Mesodermal cell (in vitro differentiated cells): Measurements from ENCODE around the gene SYNPO.

Experiments used
- H3K27ac ChIP-seq: 2 replicates; pipeline ENCODE4 v1.7.0; 2013; ENCODE audit warnings: mild to moderate bottlenecking, low read depth, low read length, moderate library complexity; ENCODE audit not compliant: severe bottlenecking
- H3K36me3 ChIP-seq: 2 replicates; pipeline ENCODE4 v1.7.1; 2013; ENCODE audit warnings: mild to moderate bottlenecking, low read length, moderate library complexity; ENCODE audit not compliant: control insufficient read depth, insufficient read depth
- H3K4me1 ChIP-seq: one replicate; pipeline ENCODE4 v1.7.1; 2013; ENCODE audit warnings: mild to moderate bottlenecking, low read length; ENCODE audit not compliant: insufficient read depth, control insufficient read depth, poor library complexity, severe bottlenecking
- H3K4me3 ChIP-seq: 2 replicates; pipeline ENCODE4 v1.7.0; 2013; ENCODE audit warnings: low read length, control low read depth, mild to moderate bottlenecking; ENCODE audit not compliant: insufficient read depth, poor library complexity, severe bottlenecking; ENCODE audit errors: extremely low read depth
- H3K9me3 ChIP-seq: 2 replicates; pipeline ENCODE4 v1.7.1; 2013; ENCODE audit warnings: mild to moderate bottlenecking, low read length, moderate library complexity; ENCODE audit not compliant: control insufficient read depth
- WGBS, 2 experiments: methylation state at CpG; one replicate each; pipeline ENCODE4 v1.1.5; 2013; ENCODE audit warnings: missing lambda C conversion rate in 2 of 2; ENCODE audit not compliant: insufficient coverage in 2 of 2; 5-methylcytosine and 5-hydroxymethylcytosine counted together

SYNPO gene

DNA sequence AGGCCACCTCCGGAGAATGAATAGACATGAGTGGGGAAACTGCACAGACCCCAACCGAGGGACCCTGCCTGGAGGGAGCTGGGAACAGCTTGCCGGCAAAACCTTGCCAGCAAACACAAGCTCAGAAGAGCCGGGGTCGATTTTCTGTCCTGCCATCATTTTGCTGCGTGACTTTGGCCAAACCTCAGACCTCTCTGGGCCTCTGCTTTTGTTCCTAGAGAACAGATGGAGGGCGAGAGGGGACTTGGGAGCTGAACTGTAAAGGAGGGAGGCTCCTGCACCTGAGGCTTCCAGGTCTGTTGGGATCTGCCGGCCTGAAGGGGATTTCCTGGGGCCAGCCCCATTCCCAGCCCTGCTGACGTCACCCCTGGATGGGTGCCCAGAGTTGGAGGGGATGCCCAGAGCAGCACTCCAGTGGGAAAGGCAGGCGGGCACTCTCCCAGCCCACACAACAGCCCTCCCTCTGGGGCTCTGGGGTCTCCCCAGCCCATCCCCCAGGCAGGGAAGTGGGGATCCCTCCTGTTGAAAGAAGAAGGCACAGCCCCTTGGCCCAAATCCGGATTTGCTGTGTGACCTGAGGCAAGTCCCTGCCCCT lies 40.4 kb upstream of the SYNPO start:
- H3K4me1 ChIP-seq, result peaks cover 27% of the 10 kb centered on the region
- no peak overlapping the region for H3K27ac ChIP-seq
- no peaks in the 10 kb centered on the region for H3K9me3 ChIP-seq
- 80 to 84% methylated on average over 8 to 9 of the region's 11 CpGs for WGBS, 2 experiments
- no peaks in the 10 kb centered on the region for H3K36me3 ChIP-seq
- H3K4me3 ChIP-seq, result no peak overlapping the region

DNA sequence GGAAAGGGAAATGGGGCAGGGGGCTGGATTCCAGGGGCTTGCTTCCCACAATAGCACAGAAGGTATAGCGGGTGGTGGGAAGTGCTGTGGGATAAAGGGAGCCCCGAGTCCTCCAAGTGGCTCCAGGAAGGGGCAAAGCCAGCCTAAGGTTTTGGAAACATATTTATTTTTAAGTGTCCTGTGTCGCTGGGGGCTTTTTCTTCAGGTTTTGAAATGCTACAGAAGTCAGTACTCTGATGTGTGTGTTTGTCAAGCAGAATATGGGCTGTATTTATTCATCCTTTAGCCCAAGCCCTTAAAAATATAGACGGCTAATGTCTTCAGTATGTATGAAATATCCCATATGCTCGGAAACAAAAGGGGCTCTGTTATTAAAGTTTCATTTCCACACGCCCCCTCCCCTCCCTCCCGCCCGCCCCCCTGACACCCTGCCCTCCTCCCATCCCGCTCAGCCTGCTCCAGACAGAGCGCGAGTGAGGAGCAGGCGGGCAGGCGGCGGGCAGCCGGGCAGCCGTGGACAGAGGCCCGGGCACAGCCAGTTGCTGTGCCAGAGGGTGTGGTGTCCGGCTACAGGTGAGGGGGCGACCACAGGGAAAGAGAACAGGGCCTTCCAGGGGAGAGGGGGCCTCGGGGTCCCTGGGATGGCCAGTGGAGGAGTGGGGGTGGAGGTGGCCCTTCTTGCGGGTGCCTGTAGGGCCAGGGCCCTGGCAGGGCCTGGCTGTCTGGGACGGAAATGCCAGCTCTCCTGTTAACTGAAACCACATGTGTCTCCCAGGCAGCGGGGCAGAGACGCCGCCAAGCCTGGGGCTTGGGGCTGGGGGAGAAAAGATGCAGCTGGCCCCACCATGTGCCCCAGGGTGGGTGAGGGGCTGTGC lies 39.6 kb upstream of the SYNPO start:
- no peak overlapping the region for H3K27ac ChIP-seq
- no peaks in the 10 kb centered on the region for H3K9me3 ChIP-seq
- H3K36me3 ChIP-seq, result no peaks in the 10 kb centered on the region
- H3K4me3 ChIP-seq, result no peak overlapping the region
- peaks cover 22% of the 10 kb centered on the region for H3K4me1 ChIP-seq
- WGBS, 2 experiments, result 96 to 98% methylated on average over 8 to 11 of the region's 25 CpGs

DNA sequence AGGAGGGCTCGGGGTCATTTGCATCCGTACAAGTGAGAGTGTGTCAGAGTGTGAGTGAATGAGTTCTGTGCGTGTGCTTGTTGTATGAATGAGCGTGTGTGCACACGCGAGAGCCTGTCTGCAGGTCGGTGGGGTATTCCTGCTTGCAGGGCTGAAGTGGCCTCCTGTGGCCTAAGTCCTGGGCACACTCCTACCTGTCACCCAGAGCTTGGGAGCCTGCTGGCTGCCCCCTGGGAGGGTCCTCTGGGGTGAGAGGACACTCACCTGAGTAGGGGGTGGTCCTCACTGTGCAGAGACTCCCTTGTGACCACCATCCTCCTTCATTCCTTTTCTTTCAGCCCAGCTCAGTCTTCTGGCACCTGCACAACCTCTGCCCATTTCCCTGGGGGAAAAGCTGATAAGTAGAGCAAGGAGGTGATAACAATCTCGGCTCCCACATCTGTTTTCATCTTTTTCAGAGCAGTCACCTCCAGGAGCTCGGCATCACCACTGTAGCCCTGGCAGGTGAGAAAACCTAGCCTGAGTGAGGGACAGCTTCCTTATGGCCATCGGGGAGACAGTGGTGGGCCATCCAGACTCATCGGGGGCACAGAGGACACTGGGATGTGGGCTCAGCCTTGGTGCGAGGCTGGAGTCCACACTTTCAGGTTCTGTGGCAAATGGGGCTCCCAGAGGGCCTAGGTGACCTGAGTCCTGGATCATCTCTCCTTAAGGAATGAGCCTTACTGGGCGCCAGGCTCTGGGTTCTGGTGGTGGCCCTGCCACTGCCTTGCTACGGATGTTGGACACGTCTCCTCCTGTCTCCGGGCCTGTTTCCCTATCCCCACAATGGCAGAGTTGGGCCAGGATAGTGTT lies 38.7 kb upstream of the SYNPO start:
- Histone ChIP-seq H3K4me3 (no peak overlapping the region), H3K36me3 (no peaks in the 10 kb centered on the region), H3K9me3 (no peaks in the 10 kb centered on the region), H3K4me1 (peaks cover 16% of the 10 kb centered on the region), H3K27ac (no peak overlapping the region)
- 96 to 98% methylated on average over 7 to 9 of the region's 16 CpGs for WGBS, 2 experiments

DNA sequence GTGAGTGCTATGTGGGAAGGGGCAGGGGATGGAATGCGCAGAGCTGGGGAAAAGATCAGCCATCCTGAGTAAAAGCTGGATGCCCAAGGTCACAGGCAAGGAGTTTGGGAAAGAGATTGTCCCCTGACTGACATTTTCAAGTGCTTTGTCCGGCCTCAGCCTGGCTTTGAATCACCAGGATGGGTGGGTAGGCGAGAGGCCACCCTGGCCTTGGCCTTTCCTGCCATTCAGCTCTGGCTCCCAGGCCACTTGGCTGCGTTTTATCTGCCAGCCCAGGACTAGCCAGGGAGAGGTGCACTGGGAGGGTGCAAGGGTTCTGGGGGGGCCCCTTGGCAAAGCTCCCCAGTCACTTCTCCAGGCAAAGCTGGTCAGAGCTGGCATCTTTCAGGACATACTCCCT lies 37.4 kb upstream of the SYNPO start:
- H3K36me3 ChIP-seq, result no peaks in the 10 kb centered on the region
- H3K27ac ChIP-seq, result no peak overlapping the region
- H3K4me1 ChIP-seq, result peaks cover 9% of the 10 kb centered on the region
- 92 to 94% methylated on average over 3 of the region's 4 CpGs for whole genome bisulfite sequencing, 2 experiments
- H3K9me3 ChIP-seq, result no peaks in the 10 kb centered on the region
- no peak overlapping the region for H3K4me3 ChIP-seq

DNA sequence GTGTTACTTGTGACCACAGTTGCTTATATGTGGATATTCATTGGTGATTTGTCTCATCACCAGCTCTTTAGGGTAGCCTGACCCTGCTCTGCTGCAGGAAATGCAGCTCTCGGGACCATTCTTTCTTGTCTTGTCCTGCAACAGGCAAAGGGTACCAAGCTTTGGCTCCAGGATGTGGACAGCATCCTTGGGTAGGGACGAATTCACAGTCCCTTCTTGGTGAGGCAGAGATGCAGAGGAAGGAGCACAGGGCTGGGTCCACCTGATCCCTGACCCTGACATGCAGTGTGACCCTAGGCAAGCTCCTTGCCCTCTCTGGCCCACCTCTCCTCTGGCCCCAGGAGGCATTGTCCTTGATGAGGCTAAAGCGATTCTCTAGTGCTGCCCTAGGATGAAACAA lies 37.0 kb upstream of the SYNPO start:
- no peak overlapping the region for H3K4me3 ChIP-seq
- peaks cover 9% of the 10 kb centered on the region for H3K4me1 ChIP-seq
- no peaks in the 10 kb centered on the region for H3K9me3 ChIP-seq
- H3K27ac ChIP-seq, result no peak overlapping the region
- no peaks in the 10 kb centered on the region for H3K36me3 ChIP-seq
- 95 to 96% methylated on average over 3 of the region's 3 CpGs for WGBS, 2 experiments

DNA sequence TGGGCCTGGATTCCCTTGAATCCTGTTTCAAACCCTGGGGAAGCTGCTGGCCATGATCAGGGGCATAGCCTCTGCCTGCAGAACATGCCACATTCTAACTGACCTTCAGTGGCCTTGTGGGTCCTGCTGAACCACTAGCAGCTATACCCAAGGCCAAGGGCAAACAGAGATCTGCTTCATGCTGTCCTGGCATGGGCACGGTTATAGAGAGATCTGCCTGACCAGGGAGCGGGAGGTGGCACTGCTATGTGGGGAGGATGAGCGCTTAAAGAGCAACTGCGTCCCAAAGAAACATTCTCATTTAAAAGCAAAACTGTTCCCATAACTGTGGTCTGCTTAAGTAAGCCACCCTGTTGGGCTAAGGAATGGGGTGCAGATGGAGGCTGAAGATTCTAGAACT lies 36.5 kb upstream of the SYNPO start:
- 100% methylated on average over 2 of the region's 4 CpGs; no CpG with 5 or more reads in 1 of the 2 experiments for WGBS, 2 experiments
- peaks cover 9% of the 10 kb centered on the region for H3K4me1 ChIP-seq
- H3K36me3 ChIP-seq, result no peaks in the 10 kb centered on the region
- H3K4me3 ChIP-seq, result no peak overlapping the region
- no peaks in the 10 kb centered on the region for H3K9me3 ChIP-seq
- H3K27ac ChIP-seq, result no peak overlapping the region

DNA sequence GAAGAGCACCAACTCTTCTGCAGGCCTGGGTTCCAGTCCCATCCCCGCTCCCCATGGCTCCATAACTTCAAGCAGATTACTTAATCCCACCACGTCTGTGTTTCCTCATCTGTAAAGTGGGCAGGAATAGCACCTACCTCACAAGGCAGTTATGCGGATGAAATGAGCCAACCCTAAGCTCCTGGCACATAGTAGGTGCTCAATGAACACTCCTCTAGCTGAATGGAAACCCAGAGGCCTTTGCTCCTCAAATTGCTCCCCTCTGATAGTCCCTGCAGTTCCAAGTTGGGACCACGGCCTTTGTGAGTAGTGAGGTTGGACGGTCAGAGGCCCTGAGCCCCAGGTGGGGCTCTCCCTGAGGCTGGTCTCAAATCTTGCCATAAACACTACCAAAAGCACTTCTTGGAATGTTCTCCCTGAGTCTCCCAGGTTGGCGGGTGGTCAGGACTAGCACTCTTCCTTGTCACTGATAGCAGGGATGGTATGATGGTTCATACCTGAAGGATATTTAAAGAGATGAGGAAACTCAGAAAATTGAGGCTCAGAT lies 35.5 kb upstream of the SYNPO start:
- Histone ChIP-seq H3K27ac (no peak overlapping the region), H3K9me3 (no peaks in the 10 kb centered on the region), H3K4me1 (peaks cover 9% of the 10 kb centered on the region), H3K36me3 (no peaks in the 10 kb centered on the region), H3K4me3 (no peak overlapping the region)
- 90 to 96% methylated on average over 2 to 3 of the region's 6 CpGs for WGBS, 2 experiments

DNA sequence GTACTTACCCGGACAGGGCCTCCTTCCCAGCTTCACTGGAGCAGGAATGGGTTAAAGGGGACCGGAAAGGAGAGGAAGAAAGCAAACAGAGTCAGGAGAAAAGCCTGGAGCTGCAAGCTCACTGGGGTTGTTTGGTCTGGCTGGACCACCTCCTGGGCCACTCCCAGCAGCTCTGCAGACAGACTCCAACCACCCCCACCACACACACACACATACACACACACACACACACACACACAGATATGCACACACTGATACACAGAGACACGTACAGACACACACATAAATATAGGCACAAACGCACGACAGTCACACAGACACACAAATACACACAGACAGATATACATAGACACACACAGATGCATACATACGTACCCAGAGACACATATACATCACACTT lies 34.9 kb upstream of the SYNPO start:
- no peaks in the 10 kb centered on the region for H3K36me3 ChIP-seq
- no peak overlapping the region for H3K27ac ChIP-seq
- peaks cover 9% of the 10 kb centered on the region for H3K4me1 ChIP-seq
- 60 to 85% methylated on average over 5 to 6 of the region's 6 CpGs for WGBS, 2 experiments
- H3K4me3 ChIP-seq, result no peak overlapping the region
- H3K9me3 ChIP-seq, result no peaks in the 10 kb centered on the region

DNA sequence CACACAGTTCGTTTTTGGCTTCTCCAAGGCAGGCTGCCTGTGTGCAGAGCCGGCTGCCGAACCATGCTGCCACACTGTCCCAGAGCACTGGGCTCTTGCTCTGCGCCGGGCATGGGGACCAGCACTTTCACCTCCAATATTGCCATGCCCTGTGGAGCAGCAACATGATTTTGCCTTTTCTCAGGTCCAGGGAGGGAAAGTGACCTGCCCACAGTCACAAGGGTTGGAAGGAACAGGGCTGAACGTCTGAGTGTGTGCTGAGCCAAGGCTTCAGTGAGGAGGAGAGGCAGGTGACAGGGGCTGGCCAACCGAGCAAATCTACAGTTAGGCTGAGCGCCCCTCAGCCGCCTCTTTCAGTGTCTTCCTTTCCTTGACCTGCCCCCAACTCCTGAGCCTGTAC lies 34.0 kb upstream of the SYNPO start:
- no peaks in the 10 kb centered on the region for H3K36me3 ChIP-seq
- no peak overlapping the region for H3K27ac ChIP-seq
- peaks cover 9% of the 10 kb centered on the region for H3K4me1 ChIP-seq
- 77 to 80% methylated on average over 7 to 9 of the region's 9 CpGs for WGBS, 2 experiments
- H3K9me3 ChIP-seq, result no peaks in the 10 kb centered on the region
- H3K4me3 ChIP-seq, result no peak overlapping the region

DNA sequence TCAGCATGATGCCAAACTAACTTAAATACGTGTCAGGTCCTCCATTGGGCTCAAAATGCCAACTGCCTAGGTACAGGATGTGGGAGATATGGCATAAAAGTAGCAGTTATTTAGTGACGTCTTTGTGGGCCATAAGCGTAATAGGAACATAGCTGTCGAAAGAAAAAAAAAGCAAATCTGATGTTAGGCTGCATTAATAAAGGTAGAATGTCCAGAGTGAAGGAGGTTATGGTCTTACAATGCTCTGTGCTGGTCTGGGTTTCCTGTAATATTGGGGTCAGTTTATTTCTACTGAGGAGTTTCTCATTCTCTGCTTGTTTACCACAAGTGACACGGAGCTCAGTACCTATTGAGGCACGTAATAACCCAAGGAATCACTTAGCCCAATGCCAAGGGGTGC lies 33.4 kb upstream of the SYNPO start:
- 92 to 98% methylated on average over 4 to 6 of the region's 6 CpGs for WGBS, 2 experiments
- Histone ChIP-seq H3K4me1 (peaks cover 9% of the 10 kb centered on the region), H3K36me3 (no peaks in the 10 kb centered on the region), H3K4me3 (no peak overlapping the region), H3K27ac (no peak overlapping the region), H3K9me3 (no peaks in the 10 kb centered on the region)
